ENCODE results near the gene HMX1.

HMX1 gene

DNA sequence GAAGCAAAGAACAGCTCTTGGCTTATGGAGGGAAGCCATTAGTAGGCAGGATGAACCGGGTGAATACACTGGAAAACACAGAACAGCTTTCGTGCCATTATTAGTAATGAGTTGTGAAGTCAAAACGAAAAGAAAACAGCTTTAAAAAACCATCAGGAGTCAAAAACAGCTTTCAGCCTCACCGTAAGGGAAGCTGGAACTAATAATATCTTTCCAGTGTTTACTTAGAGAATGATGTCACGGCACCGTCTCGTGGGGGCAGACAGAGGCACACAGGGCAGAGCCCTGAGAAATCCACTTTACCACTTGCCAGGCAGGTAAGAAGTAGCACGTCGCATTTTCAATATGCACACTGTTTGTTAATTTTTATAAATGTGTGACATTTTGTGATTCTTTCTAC lies 37.9 kb upstream of the HMX1 start:
- no peak for DNase-seq

DNA sequence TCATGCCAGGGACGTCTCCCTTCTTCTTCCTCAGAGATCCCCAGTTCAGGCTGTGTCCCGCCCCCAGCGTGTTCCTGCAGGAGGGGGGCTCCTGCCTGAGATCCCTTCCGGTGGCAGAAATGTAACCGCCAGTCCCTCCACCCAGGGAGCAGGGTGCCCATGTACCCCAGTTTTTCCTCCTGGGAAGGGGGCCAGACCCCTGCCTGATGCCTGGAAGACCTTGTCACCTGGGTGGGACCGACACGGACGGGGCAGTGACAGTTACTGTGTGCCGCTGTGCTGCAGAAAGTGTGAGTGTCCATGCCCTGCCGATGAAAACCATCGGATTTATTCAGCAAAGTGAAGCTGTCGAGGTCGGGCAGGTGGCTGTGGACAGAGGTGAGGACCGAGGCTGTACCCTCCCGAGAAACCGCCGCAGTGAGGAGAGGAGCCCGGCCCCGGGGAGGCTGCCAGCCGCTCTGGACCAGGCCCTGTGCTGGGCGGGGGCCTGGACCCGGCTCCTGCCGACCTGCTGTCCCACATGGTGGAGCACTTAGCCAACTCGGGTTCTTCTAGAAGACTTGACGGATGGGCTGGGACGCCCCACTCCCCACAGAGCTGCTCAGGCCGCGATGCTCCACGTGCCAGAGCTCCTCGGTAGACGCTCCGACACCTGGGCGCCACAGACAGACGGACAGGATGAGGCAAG lies 36.7 kb upstream of the HMX1 start:
- no peak for DNase-seq

DNA sequence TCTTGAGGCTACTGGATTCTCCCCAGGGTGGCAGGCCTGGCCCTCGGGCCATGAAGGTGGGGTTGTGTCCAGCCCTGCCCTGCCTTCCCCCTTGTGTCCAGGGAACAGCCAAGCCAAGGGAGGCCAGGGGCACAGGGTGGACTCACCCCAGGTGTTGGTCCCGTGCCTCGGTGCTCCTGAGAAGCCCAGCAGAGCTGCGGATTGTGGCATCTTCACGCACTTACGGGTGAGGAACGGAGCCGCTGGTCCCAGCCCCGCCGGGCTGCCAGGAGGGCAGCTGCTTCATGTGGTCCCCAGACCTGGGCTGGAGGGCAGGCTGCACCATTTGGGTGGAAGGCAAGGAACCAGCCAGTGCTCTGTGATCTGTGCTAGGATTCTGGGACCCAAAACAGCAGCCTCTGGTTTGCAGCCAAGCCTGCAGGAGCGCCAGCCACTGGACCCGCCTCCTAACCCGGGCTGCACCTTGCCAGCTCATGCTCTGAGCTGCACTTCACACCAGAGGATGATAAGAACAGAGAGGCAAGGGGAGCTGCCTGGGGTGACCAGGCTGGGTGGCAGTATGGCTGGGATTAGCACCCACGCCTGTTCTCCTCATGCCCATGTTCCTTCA lies 36.1 kb upstream of the HMX1 start:
- no peak for DNase-seq

- DNase-seq = no peak
Measured at GRCh38 chr4:8906991-8907595, 35.5 kb upstream of the HMX1 start.

DNA sequence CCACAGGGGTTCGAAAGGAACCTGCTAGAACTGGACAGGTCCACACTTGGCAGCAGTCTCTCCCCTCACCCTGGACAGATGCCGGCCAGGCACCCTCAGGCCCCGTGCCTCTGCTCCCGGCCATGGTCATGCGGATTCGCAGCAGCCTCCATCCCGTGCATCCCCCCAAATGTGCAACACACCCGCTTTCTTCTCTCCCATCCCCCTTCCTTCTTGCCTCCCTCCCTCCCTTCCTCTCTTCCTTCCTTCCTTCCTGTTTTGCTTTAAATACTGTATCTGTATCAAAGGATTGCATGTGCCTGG lies 35.0 kb upstream of the HMX1 start:
- DNase-seq = no peak

DNA sequence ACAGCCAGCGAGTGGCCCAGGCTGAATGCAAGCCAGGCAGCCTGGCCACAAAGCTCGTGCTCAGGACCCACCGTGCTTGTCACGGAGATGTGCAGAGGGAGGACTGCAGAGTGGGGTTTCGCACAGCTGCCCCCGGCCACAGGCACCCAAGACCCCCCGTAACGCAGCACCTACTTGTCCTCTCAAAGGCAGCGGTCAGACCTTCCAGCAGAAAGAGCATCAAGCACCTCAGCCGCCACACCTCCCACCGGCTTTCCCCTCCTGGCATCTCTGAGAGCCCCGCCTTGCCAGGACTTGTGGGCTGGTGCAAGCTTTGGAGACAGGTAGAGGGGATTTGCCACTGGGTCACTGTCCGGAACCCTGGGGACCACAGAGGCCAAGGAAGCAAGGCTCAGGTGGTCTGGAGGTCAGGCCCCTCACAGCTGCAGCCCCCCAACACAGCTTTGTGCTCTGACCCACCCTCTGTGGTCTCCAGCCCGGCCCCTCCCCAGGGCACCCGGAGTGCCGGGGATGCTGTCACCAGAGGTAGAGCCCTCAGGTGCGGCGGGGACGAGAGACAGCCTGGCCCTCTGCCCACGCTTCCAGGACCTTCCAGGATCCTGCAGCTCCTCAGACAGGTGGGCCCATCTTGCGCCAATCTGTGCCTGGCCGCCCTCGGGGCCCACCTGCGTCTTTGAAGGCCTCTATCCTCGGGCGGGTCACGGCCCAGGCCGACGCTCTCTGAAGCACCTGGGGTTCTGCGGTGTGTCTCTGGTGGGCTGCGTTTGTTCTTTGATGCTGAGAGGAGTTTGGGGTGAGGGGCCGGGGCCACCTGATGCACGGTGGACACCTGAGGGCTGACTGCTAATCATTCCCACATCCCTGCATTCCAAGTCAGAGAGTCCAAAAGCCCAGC lies 34.4 kb upstream of the HMX1 start:
- no peak for DNase-seq

DNA sequence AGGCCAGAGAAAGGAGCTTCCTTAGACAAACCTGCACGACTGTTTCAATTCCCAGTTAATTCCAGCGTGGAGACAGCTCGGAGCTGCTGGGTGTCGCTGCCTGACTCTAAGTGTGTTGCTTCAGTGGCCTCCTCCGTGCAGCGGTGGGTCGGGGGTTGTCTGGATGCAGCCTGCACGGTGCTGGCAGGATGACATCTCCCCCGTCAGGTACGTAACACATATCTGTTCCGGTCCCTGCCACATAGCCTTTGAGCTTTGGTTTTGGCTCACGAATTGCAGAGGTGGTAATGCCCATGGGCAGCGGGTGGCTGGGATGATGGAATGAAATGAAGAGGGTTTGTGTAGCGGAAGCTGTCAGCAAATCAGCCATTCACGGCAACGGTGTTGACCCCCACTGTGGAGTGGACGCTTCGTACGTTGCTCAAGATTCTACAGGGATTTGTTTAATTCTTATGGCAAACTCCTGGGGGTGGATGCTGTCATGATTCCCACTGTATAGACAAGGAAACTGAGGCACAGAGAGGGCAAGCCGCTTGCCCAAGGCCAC lies 33.7 kb upstream of the HMX1 start:
- no peak for DNase-seq

GRCh38 chr4:8904666-8905065 lies 33.0 kb upstream of the HMX1 start:
- DNase-seq = no peak

DNA sequence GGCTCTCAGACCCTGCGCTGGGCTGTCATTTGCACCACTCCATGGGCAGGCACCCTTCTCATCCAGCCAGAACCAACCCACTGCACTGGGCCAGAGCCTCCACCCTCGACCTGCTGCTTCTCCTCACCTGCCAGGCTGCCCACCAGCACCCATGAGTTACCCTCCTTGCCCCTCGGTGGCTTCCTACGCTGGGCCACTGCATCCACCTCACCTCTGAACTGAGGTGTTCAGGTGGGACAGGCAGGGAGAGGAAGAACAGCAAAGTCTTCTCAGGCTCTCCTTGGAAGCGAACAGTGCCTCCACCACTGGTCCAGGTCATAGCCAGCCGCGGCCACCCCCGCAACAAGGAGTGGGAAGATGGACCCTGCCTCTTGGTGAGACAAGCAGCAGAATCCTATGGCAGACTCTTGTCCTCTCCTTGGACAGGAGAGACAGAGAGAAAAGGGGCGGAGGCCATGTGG lies 32.4 kb upstream of the HMX1 start:
- no peak for DNase-seq

DNA sequence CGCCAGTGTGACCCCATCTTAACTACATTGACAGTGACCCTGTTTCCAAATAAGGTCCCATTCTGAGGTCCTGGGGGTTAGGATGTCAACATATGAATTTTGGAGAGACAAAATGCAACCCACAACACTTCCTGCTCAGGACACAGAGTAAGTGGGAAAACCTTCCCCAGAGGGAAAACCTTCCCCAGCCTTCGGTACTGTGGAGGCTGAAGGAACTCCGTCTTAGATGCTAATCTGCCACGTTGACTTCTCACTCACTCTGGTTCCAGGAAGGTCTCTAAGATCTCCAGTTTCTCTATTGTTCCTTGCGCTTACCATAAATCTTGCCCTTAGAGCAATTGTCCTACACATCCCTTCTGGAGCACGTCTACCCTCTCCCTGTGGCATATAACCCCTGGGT lies 29.7 kb upstream of the HMX1 start:
- no peak for DNase-seq

GRCh38 chr4:8900588-8900987 lies 28.9 kb upstream of the HMX1 start:
- DNase-seq = no peak

GRCh38 chr4:8898419-8898818 lies 26.8 kb upstream of the HMX1 start:
- DNase-seq = no peak

- DNase-seq = no peak
Measured at GRCh38 chr4:8897251-8898167, 25.9 kb upstream of the HMX1 start.

GRCh38 chr4:8896506-8896905 lies 24.9 kb upstream of the HMX1 start:
- DNase-seq = no peak

- no peak for DNase-seq
Measured at GRCh38 chr4:8896071-8896470, 24.4 kb upstream of the HMX1 start.

DNA sequence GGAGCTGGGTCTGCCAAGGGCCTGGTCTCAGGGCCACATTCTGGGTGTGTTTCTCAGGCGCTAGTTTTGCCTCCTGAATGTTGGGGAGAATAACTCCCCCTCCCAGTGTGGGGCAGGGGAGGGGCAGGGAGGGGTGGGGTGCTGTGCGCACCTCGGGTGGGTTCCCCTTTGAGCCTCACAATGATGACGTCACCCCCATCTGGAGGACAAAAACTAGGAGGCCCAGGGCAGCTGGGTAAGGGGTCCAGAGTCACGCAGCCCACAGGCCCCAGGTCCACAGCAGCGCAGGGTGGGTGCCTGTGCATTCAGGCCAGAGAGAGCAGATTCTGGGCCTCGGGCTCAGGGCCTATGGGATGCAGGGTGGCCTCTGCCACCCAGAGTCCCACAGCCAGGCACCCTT lies 23.7 kb upstream of the HMX1 start:
- DNase-seq = no peak

- DNase-seq = no peak
Measured at GRCh38 chr4:8894424-8894816, 22.8 kb upstream of the HMX1 start.

DNA sequence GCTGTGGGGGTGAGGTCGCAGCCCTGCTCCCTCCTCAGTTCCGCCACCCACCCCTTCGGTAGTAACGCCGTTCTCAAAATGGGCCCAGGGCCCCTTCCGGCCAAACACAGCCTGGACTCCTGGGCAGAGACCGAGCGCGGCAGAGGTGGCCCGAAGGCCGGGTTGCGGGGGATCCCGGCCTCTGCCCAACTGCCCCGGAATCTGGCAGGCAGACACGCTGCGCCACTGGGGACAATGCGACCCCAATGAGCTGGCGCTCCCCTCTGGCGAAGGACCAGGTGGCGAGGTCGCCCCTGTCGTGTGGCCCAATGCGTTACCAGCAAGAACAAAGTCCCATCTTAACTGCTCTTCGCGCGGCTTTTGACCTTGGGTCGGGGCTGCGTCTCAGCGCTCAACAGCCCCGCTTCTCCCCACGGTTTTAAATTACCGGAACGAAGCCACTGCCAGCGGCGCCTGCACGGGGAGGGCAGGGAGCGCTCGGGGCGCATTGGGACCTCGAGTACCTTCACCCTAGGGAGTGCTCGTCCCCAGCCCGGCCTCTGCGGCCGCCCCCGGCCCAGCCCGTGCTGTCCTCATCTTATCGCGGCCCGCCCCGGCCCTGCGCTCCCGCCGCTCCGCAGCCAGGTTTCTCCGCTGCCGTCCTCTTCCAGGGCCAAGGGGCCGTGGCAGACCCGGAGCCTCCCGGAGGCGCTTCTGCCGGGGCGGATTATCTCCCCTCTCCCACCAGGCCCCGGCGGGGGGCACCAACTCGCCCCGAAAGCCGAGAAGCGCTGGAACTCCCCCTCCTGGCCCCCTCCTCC lies 22.2 kb upstream of the HMX1 start:
- DNase-seq = no peak

DNA sequence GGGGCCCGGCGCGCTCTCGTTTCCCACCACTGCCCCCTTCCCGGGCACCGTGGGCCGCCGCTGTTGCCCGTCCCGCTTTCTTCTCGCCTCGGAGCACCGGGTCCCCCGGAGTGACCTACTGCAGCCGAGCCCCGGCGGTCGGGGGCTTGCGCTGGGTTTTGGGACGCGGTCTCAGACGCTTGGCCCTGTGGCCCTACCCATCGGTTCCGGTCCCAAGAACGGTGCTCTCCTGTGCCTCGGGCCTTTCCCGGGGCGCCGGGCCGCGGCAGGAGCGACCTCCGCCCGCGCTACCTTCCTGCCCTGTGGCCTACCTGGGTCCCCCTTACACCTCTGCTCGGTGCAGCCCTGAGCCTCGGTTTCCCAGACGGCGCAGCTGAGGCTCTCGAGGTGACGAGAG lies 21.6 kb upstream of the HMX1 start:
- DNase-seq = no peak

DNA sequence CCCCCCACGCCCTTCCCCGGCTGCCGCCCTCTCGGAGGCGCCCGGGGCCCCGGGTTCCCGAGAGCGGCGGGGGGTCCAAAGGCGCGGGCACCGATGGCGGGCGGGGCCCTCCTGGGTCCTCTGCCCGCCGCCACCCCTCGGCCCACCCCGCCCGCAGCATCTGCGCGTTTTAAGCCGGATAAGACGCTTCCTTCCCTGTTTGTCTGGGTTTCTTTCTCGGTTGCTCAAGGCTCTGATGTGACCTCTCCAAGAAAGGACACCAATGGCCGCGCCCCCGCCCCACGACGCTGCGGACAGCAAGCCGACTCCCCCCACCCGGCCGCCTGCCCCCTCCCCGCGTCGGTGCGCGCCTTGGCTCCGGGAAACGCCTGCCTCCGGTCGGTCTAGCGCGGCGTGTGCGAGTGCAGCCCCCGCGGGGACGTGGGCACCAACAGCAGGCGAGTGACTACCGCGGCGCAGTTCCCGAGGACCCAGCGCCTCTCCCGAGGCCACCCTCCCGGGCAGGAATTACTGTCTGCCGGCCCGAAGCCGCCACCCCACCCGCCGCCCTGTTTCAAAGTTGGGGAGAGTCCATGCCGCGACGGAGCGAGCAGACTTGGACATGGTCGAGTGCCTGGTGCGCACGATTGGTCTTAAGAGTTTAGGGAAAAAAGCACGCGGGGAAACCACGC lies 21.1 kb upstream of the HMX1 start:
- no peak for DNase-seq
